T-cell (primary cell): ENCODE measurements around the gene PCLO. TPM values are rescaled to one million over a fixed set of nuclear protein-coding genes. Genes with fewer than 3 reads are reported as not detected.

Experiments
- ATAC-seq, 4 experiments: fragments of 200-7000 bp in 3 of 4; fragments of 150-1000 bp in 1 of 4; cut with Tn5 transposase; replicated peaks in 1 of 4; 1 replicate in 3 of 4; 2 replicates in 1 of 4; pipeline ENCODE4 v1.10.0; 2021; ENCODE audit warnings: moderate library complexity in 3 of 4, mild to moderate bottlenecking in 2 of 4, moderate number of reproducible peaks in 1 of 4
- CTCF ChIA-PET, 2 donors: fragments of 300-600 bp; sonication (Branson Sonifier 250); formaldehyde crosslinking; loops; one replicate each; lab custom pipeline; 2022; ENCODE audit warnings: antibody characterized with exemption in 2 of 2; lab: Charles Lee
- POLR2A ChIA-PET, 2 donors: fragments of 300-600 bp; sonication (Branson Sonifier 250); formaldehyde crosslinking; loops; one replicate each; lab custom pipeline; 2022; ENCODE audit warnings: antibody characterized with exemption in 2 of 2; lab: Charles Lee
- DNase-seq, 35 experiments: peaks; one replicate each; pipeline versions ENCODE4 v3.0.0 to v3.0.0-alpha.2; 2013 to 2023
- H3K27ac ChIP-seq: one replicate; pipeline ENCODE4 v1.5.1; 2013; ENCODE audit warnings: low read length
- H3K27me3 ChIP-seq, 2 experiments: replicated peaks in 1 of 2; 1 replicate in 1 of 2; 2 replicates in 1 of 2; pipeline versions ENCODE4 v1.6.1 to v1.7.0; 2013; ENCODE audit warnings: low read length in 1 of 2, mixed read lengths in 1 of 2; ENCODE audit not compliant: control insufficient read depth in 2 of 2, insufficient read depth in 2 of 2; ENCODE audit errors: extremely low read depth in 1 of 2
- H3K36me3 ChIP-seq, 2 donors: 1 replicate in 1 of 2; 2 replicates in 1 of 2; pipeline versions ENCODE4 v1.6.1 to v1.7.0; 2013; ENCODE audit warnings: low read length in 1 of 2; ENCODE audit not compliant: control insufficient read depth in 2 of 2, insufficient read depth in 1 of 2; ENCODE audit errors: extremely low read depth in 1 of 2
- H3K4me1 ChIP-seq, 2 experiments: 1 replicate in 1 of 2; 2 replicates in 1 of 2; pipeline versions ENCODE4 v1.6.1 to v1.7.0; 2013; ENCODE audit warnings: low read length in 2 of 2, mixed read lengths in 1 of 2; ENCODE audit not compliant: insufficient read depth in 2 of 2, control insufficient read depth in 1 of 2; ENCODE audit errors: extremely low read depth in 1 of 2
- H3K4me3 ChIP-seq, 2 donors: 1 replicate in 1 of 2; 2 replicates in 1 of 2; pipeline versions ENCODE4 v1.5.1 to v1.7.0; 2013; ENCODE audit warnings: mild to moderate bottlenecking in 2 of 2, low read length in 1 of 2, moderate library complexity in 1 of 2; ENCODE audit not compliant: control insufficient read depth in 1 of 2; ENCODE audit errors: extremely low read depth in 1 of 2
- H3K9me3 ChIP-seq: 2 replicates; pipeline ENCODE4 v1.7.0; 2013
- H3K27ac Mint-ChIP-seq, 2 donors: one replicate each; pipeline ENCODE4 v1.8.0; 2020 to 2021; ENCODE audit warnings: mild to moderate bottlenecking in 2 of 2, mixed read lengths in 2 of 2
- H3K27me3 Mint-ChIP-seq, 2 donors: one replicate each; pipeline ENCODE4 v1.8.0; 2021 to 2022; ENCODE audit warnings: mixed read lengths in 2 of 2
- H3K36me3 Mint-ChIP-seq: one replicate; pipeline ENCODE4 v1.8.0; 2021; ENCODE audit warnings: mixed read lengths
- H3K4me1 Mint-ChIP-seq, 3 donors: one replicate each; pipeline ENCODE4 v1.8.0; 2020 to 2022; ENCODE audit warnings: mixed read lengths in 3 of 3, mild to moderate bottlenecking in 1 of 3
- H3K4me3 Mint-ChIP-seq, 3 donors: one replicate each; pipeline ENCODE4 v1.8.0; 2020 to 2022; ENCODE audit warnings: mild to moderate bottlenecking in 3 of 3, mixed read lengths in 3 of 3, moderate library complexity in 3 of 3
- H3K9me3 Mint-ChIP-seq, 3 donors: one replicate each; pipeline ENCODE4 v1.8.0; 2020 to 2022; ENCODE audit warnings: mixed read lengths in 3 of 3
- WGBS: methylation state at CpG from one replicate; pipeline ENCODE4 v1.1.5; 2013; ENCODE audit warnings: missing lambda C conversion rate; ENCODE audit not compliant: insufficient coverage; 5-methylcytosine and 5-hydroxymethylcytosine counted together
- total RNA-seq, 35 experiments: library from RNA in 6 of 35; stranded (reverse) in 6 of 35; fragments of 120-200 nt in 1 of 35; gene quantifications; one replicate each; pipeline versions ENCODE4 v1.2.1 to v1.2.4 and lab custom pipeline; 2013 to 2026

Gene PCLO, protein sequence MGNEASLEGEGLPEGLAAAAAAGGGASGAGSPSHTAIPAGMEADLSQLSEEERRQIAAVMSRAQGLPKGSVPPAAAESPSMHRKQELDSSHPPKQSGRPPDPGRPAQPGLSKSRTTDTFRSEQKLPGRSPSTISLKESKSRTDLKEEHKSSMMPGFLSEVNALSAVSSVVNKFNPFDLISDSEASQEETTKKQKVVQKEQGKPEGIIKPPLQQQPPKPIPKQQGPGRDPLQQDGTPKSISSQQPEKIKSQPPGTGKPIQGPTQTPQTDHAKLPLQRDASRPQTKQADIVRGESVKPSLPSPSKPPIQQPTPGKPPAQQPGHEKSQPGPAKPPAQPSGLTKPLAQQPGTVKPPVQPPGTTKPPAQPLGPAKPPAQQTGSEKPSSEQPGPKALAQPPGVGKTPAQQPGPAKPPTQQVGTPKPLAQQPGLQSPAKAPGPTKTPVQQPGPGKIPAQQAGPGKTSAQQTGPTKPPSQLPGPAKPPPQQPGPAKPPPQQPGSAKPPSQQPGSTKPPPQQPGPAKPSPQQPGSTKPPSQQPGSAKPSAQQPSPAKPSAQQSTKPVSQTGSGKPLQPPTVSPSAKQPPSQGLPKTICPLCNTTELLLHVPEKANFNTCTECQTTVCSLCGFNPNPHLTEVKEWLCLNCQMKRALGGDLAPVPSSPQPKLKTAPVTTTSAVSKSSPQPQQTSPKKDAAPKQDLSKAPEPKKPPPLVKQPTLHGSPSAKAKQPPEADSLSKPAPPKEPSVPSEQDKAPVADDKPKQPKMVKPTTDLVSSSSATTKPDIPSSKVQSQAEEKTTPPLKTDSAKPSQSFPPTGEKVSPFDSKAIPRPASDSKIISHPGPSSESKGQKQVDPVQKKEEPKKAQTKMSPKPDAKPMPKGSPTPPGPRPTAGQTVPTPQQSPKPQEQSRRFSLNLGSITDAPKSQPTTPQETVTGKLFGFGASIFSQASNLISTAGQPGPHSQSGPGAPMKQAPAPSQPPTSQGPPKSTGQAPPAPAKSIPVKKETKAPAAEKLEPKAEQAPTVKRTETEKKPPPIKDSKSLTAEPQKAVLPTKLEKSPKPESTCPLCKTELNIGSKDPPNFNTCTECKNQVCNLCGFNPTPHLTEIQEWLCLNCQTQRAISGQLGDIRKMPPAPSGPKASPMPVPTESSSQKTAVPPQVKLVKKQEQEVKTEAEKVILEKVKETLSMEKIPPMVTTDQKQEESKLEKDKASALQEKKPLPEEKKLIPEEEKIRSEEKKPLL (N-terminal part only)
- total RNA-seq (under 1 TPM in 4 of 5 donors, not detected in 1; 0.03 to 0.05 (median 0.03) TPM), total RNA-seq (lab: John Stamatoyannopoulos, UW) (0 to 0.19 (median 0) reads per million in 29 experiments)
- 0.06 TPM for total RNA-seq (2013)

DNA sequence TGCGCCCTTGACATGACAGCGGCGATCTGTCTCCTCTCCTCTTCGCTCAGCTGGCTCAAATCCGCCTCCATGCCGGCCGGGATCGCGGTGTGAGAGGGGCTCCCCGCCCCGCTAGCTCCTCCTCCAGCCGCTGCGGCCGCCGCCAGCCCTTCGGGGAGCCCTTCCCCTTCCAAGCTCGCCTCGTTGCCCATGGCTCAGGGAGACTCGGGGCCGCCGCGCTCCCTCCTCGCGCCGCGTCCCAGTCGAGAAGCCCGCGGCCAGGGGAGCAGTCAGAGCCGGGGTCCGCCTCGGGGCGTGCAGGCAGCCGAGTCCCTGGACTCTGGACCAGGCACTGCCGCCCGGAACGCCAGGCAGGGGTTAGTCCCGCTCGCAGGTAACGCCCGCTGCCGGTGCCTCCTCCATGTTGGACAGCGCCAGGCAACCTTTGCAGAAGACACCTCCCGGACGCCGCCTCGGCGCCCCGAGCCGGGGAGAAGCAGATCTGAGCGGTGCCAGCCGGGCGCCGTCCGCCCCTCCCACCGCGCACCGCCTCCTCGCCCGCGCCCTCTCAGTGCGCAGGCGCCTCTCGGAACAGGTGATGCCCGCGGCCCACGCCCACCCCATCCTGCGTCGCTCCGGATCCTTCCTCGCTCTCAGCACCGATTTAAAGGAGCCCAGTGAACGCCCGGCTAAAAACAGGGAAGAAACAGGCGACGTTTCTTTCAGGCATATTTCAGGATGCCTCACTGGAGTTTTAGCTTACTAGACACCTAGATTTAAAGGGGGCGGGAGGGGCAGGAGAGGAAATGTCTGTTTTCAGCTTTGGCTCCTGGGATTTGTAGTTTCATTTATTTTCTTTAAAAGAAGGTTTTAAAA lies at the start of gene PCLO:
PCLO (minus strand) TSS at position 483 of the 855 bp plus-strand sequence; CDS start at position 191, 292 bp downstream.
- H3K4me1 ChIP-seq: peaks cover 3 to 4% of the 10 kb centered on the region in 2 experiments
- H3K27me3 ChIP-seq: peaks cover 2 to 9% of the 10 kb centered on the region in 2 experiments
- H3K4me3 ChIP-seq: peak within 1 kb of the TSS in 1 of 2 donors; percentile 51
- H3K36me3 ChIP-seq: no peaks in the 10 kb centered on the region
- Mint-ChIP-seq H3K27ac (peak within 1 kb of the TSS in 1 of 2 donors; percentile 49), H3K27me3 (peaks cover 6 to 16% of the 10 kb centered on the region in 2 donors), H3K9me3 (peaks cover 0 to 4% (median 3%) of the 10 kb centered on the region in 3 donors), H3K4me1 (peaks cover 6% of the 10 kb centered on the region in 3 donors), H3K4me3 (peak within 1 kb of the TSS; percentile 51 to 59 (median 56)), H3K36me3 (no peaks in the 10 kb centered on the region)
- CTCF ChIA-PET: no interaction called here
- DNase-seq (peak in 26 of 35 experiments; percentile 0 to 29 (median 9)), ATAC-seq (peak; percentile 68 to 93 (median 78))
- WGBS: 4% methylated on average over 72 of the region's 77 CpGs
- H3K27ac ChIP-seq: no peak within 1 kb of the TSS
- H3K9me3 ChIP-seq: no peaks in the 10 kb centered on the region
- POLR2A ChIA-PET: no interaction called here

DNA sequence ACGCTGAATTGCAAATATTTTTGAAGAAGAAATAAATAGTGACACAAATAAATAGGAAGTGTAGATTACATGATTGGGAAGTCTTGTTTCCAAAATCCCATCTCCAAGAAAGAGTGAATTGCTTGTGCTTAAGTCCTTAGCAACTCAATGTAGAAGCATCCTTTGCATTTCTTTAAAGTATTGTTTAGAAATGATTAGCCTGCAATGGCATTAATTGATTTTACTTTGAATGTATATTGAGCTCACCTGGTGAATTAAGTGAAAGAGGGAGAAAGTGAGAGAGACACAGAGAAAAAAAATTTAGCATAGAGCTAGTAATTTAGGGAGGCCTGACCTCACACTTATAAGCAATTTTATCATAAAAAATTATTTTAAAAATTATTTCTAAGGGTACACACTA lies 49.0 kb upstream of the PCLO start:
- Mint-ChIP-seq H3K27me3 (no peaks in the 10 kb centered on the region), H3K36me3 (no peaks in the 10 kb centered on the region), H3K4me1 (no peaks in the 10 kb centered on the region), H3K4me3 (no peak overlapping the region), H3K27ac (no peak overlapping the region), H3K9me3 (peaks cover 0 to 7% (median 3%) of the 10 kb centered on the region in 3 donors)
- WGBS: no CpG with 5 or more reads among the region's 1 CpG
- H3K27me3 ChIP-seq: no peaks in the 10 kb centered on the region
- ChIA-PET POLR2A (no interaction called here), CTCF (interaction anchor here in 1 of 2 donors (0.9 kb wide), 1 partner anchor 18 kb away, joined by 3 read pairs; no protein-coding TSS in a partner anchor)
- DNase-seq (no peak), ATAC-seq (no peak)
- H3K4me3 ChIP-seq: no peak overlapping the region
- H3K27ac ChIP-seq: no peak overlapping the region
- H3K36me3 ChIP-seq: no peaks in the 10 kb centered on the region
- no peaks in the 10 kb centered on the region for H3K9me3 ChIP-seq
- H3K4me1 ChIP-seq: no peaks in the 10 kb centered on the region

DNA sequence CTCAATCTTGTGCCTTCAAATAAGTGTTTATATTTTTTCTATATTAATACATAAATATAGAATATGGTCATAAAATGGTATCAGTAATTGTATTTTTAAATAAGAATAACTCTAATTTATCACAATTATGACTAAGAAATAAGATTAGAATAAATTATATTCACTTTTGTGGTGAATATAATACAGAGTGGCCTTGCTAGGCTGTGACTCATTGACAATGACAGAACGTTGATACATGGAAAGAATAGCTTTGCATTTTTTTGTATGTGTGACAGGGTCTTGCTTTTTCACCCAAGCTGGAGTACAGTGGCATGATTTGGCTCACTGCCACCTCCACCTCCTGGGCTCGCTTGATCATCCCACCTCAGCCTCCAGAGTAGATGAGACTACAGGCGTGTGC lies 47.8 kb upstream of the PCLO start:
- Histone ChIP-seq H3K27me3 (no peaks in the 10 kb centered on the region), H3K4me1 (no peaks in the 10 kb centered on the region), H3K27ac (no peak overlapping the region), H3K36me3 (no peaks in the 10 kb centered on the region), H3K9me3 (no peaks in the 10 kb centered on the region), H3K4me3 (no peak overlapping the region)
- Mint-ChIP-seq H3K4me3 (no peak overlapping the region), H3K4me1 (no peaks in the 10 kb centered on the region), H3K36me3 (no peaks in the 10 kb centered on the region), H3K27me3 (no peaks in the 10 kb centered on the region), H3K27ac (no peak overlapping the region), H3K9me3 (peaks cover 0 to 7% (median 3%) of the 10 kb centered on the region in 3 donors)
- CTCF ChIA-PET: no interaction called here
- WGBS: no CpG with 5 or more reads among the region's 3 CpGs
- ATAC-seq (no peak), DNase-seq (no peak)
- POLR2A ChIA-PET: no interaction called here

DNA sequence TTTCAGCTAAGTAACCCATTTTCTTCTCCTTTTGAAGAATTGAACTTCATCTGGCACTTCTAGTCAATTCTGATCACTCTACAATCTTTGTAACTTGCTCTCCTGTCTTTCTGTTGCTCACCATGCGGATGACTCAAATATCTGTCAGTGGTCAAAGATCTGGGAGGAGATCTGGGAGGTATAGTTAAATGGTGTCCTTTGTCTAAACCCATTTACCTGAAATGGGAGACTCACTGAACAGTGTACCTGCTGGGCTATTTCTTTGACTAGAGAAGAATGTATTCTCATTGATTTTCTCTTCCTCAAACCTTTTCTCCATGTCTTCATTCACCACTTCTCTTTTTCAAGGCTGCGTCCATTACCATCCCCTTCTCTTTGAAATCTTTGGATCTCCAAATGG lies 42.0 kb upstream of the PCLO start:
- CTCF ChIA-PET: no interaction called here
- ATAC-seq: no peak
- H3K27me3 Mint-ChIP-seq: no peaks in the 10 kb centered on the region

DNA sequence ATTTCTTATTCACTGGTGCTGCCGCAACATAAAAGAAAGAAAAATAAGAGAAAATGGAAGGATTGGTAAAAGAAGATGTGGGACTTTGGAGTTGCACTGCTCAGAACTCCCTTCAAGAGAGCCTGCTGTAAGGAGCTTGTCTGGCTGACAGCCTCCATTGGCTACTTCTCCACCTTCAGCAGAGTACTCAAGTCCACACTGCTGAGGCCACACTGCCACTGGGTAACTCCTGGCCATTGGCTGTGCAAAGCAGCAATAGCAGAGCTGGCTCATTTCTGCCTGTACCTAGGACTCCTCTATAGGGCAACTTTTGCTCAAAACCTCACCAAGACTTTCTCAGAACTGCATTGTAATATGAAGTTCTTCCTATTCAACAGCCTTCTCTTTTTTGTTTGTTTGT lies 38.7 kb upstream of the PCLO start:
- DNase-seq: no peak
- H3K9me3 Mint-ChIP-seq: peaks cover 13 to 17% (median 14%) of the 10 kb centered on the region in 3 donors
- Histone ChIP-seq H3K4me1 (no peaks in the 10 kb centered on the region), H3K27ac (no peak overlapping the region), H3K36me3 (no peaks in the 10 kb centered on the region), H3K4me3 (no peak overlapping the region), H3K9me3 (no peaks in the 10 kb centered on the region), H3K27me3 (no peaks in the 10 kb centered on the region)
- no peak overlapping the region for H3K27ac Mint-ChIP-seq
- no peak overlapping the region for H3K4me3 Mint-ChIP-seq
- H3K4me1 Mint-ChIP-seq: no peaks in the 10 kb centered on the region
- WGBS: no CpG with 5 or more reads among the region's 1 CpG
- ChIA-PET POLR2A (no interaction called here), CTCF (no interaction called here)
- ATAC-seq: no peak
- H3K27me3 Mint-ChIP-seq: no peaks in the 10 kb centered on the region
- no peaks in the 10 kb centered on the region for H3K36me3 Mint-ChIP-seq

More for the DNA sequence above, 42.0 kb upstream of the PCLO start:
- no CpG with 5 or more reads among the region's 2 CpGs for WGBS
- Histone ChIP-seq H3K27ac (no peak overlapping the region), H3K4me1 (no peaks in the 10 kb centered on the region), H3K4me3 (no peak overlapping the region), H3K36me3 (no peaks in the 10 kb centered on the region), H3K9me3 (no peaks in the 10 kb centered on the region), H3K27me3 (no peaks in the 10 kb centered on the region)
- no peak for DNase-seq
- no peak overlapping the region for H3K27ac Mint-ChIP-seq
- no peaks in the 10 kb centered on the region for H3K36me3 Mint-ChIP-seq
- peaks cover 5 to 24% (median 13%) of the 10 kb centered on the region in 3 donors for H3K9me3 Mint-ChIP-seq
- H3K4me3 Mint-ChIP-seq: no peak overlapping the region
- no peaks in the 10 kb centered on the region for H3K4me1 Mint-ChIP-seq
- POLR2A ChIA-PET: no interaction called here
